22Rv1 (cell line): ENCODE results near the gene RASL10A.

Experiments used
- H3K27ac ChIP-seq: fragments of 450-650 bp; 2 replicates; pipeline ENCODE4 v1.5.1; 2017
- CTCF ChIP-seq: fragments of 450-650 bp; IDR thresholded peaks from 2 replicates; pipeline ENCODE4 v1.5.1; 2017; ENCODE audit warnings: mild to moderate bottlenecking
- ZFX ChIP-seq: fragments of 450-650 bp; IDR thresholded peaks from 2 replicates; pipeline ENCODE4 v1.6.1; 2017; ENCODE audit warnings: antibody characterized with exemption, borderline replicate concordance

Gene RASL10A

DNA sequence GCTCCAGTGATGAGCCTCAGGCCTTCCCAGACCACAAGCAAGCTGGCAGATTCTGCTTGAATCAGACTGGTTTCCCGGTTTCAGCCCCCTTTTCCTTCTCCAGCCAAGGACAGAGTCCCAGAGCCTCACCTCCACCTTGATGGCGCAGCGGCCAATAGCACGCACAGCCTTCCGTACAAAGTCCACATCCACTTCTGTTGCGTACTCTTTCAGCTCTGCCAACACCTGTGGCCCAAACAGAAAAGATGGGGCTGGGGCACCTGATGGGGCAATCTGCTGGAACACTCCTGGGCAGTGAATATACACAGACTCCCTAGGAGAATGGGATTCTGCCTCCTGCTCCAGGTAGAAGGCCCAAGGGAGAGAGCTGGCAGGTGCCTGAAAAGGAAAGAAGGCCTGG, 35.5 kb upstream of the RASL10A start:
- TF ChIP-seq ZFX (no peak), CTCF (no peak)
- H3K27ac ChIP-seq, result no peak overlapping the region

DNA sequence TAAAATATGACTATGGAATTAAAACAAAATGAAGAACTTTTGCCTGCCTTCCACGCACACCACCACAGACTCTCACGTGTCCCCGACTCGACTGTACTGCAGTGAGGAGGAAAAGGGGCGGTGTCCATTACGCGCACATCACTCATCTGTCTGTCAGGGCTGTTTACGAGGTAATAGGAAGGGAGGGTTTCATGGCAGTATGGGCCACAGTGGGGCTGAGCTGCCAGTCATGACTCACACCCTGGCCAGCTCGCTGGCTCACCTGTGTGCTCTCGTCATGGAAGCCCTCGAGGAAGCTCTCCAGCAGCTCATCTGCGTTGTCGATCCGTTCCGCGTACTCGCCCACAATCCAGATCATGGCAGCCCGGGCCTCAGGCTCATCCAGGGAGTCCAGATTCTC, 33.5 kb upstream of the RASL10A start:
- H3K27ac ChIP-seq, result no peak overlapping the region
- TF ChIP-seq ZFX (no peak), CTCF (no peak)

DNA sequence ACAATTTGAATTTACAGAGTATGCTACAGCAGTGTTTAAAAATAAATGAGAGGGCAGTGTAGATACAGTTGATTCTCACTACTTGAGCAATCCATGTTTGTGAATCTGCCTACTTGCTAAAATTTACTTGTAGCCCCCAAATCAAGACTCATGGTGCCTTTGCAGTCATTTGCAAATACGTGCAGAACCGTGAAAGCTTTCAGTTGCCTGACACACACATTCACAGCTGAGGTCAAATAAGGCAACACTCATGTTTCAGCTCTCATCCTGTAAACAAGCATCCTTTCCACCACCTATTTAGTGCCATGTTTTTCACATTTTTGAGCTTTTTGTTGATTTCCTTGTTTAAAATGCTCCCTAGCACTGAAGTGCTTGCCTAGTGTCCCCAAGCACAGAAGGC, 32.5 kb upstream of the RASL10A start:
- no peak overlapping the region for H3K27ac ChIP-seq
- TF ChIP-seq CTCF (no peak), ZFX (no peak)

DNA sequence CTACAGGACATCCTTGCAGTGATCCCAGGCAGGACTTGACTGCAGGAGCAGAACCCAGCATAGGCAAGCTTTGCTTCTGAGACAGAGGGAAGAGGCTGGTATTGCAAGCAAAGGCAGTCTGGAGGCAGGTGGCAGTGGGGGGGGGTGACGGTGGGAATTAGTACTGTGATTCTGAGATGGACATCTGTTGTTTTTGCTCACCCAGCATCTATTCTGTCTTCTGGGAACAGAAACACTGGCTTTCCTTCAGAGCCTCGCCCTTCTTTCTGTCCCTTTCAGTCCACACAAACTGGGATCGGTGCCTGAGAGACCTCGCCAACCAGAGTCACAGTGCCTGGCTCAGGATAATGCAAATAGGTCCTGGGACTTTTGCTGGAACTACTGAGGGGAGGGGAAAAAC, 31.2 kb upstream of the RASL10A start:
- TF ChIP-seq CTCF (no peak), ZFX (no peak)
- no peak overlapping the region for H3K27ac ChIP-seq

GRCh38 chr22:29345932-29346331, 30.4 kb upstream of the RASL10A start:
- no peak for TF ChIP-seq CTCF
- TF ChIP-seq ZFX, result no peak
- no peak overlapping the region for H3K27ac ChIP-seq

GRCh38 chr22:29344889-29345288, 29.4 kb upstream of the RASL10A start:
- H3K27ac ChIP-seq, result peak overlapping the region; percentile 46

- TF ChIP-seq ZFX, result no peak
- TF ChIP-seq CTCF, result no peak
- H3K27ac ChIP-seq, result peak overlapping the region; percentile 46
Measured at GRCh38 chr22:29344137-29344536, 28.6 kb upstream of the RASL10A start.

GRCh38 chr22:29343313-29343805, 27.9 kb upstream of the RASL10A start:
- H3K27ac ChIP-seq, result peak overlapping the region; percentile 46
- TF ChIP-seq ZFX, result no peak
- TF ChIP-seq CTCF, result no peak
